Prostate gland (tissue), 2 donors: ENCODE results near the gene CCK.

Source experiments
- CTCF ChIP-seq, 4 experiments: fragments of 200-600 bp in 2 of 4; fragments of 450-650 bp in 2 of 4; sonication (generic) in 2 of 4; IDR thresholded peaks; 1 replicate in 3 of 4; 2 replicates in 1 of 4; pipeline ENCODE4 v1.5.1; 2016 to 2019; ENCODE audit warnings: antibody characterized with exemption in 4 of 4, mild to moderate bottlenecking in 2 of 4, moderate library complexity in 2 of 4
- POLR2A ChIP-seq: fragments of 450-650 bp; IDR thresholded peaks from one replicate; pipeline ENCODE4 v1.6.1; 2016; ENCODE audit warnings: antibody characterized with exemption, mild to moderate bottlenecking
- POLR2AphosphoS5 ChIP-seq: sonication (generic); formaldehyde crosslinking; IDR thresholded peaks from one replicate; pipeline ENCODE4 v1.6.1; 2017; ENCODE audit warnings: antibody characterized with exemption

- TF ChIP-seq CTCF (IDR thresholded peaks at IDR 0.05), result no peak
- TF ChIP-seq POLR2A, result no peak
- no peak for TF ChIP-seq POLR2AphosphoS5
Observed at GRCh38 chr3:42308651-42309050, 42.7 kb upstream of the CCK start.
